ENCODE measurements around the gene MAGEF1.
A peak's percentile ranks its signal among the peaks of the same experiment; 100 is the strongest.

Gene MAGEF1, protein sequence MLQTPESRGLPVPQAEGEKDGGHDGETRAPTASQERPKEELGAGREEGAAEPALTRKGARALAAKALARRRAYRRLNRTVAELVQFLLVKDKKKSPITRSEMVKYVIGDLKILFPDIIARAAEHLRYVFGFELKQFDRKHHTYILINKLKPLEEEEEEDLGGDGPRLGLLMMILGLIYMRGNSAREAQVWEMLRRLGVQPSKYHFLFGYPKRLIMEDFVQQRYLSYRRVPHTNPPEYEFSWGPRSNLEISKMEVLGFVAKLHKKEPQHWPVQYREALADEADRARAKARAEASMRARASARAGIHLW

DNA sequence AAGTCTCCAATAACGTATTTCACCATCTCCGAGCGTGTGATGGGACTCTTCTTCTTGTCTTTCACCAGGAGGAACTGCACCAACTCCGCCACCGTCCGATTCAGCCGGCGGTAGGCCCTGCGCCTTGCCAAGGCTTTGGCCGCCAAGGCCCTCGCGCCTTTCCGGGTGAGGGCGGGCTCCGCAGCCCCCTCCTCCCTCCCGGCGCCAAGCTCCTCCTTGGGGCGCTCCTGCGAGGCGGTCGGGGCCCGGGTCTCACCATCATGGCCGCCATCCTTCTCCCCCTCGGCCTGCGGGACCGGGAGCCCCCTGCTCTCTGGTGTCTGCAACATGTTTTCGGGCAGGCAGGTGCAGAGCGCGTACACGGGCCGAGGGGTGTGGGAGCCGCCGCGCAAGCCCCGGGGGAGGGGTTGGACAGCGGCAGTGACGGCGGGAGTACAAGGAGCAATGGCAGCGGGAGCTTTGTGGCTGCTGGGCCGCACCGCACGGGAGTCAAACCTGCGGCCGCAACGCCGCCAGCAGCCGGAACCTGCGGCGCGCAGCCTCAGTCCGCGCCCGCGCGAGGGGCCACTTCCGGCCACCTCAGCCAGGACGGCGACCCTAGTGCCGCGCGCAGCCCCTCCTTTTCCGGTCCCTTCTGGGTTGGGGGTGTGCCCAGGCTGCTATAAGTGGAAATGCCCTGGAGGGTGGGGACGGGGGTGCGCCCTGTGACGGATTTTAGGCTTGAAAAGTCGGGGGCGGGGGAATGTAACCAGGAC lies at the start of gene MAGEF1:
Gene MAGEF1 (minus strand): TSS at position 572 of the 755 bp plus-strand sequence. CDS start 243 bp downstream, at position 329.
- peak; percentile 76 for DNase-seq (ENCODE audit: low spot score)

DNA sequence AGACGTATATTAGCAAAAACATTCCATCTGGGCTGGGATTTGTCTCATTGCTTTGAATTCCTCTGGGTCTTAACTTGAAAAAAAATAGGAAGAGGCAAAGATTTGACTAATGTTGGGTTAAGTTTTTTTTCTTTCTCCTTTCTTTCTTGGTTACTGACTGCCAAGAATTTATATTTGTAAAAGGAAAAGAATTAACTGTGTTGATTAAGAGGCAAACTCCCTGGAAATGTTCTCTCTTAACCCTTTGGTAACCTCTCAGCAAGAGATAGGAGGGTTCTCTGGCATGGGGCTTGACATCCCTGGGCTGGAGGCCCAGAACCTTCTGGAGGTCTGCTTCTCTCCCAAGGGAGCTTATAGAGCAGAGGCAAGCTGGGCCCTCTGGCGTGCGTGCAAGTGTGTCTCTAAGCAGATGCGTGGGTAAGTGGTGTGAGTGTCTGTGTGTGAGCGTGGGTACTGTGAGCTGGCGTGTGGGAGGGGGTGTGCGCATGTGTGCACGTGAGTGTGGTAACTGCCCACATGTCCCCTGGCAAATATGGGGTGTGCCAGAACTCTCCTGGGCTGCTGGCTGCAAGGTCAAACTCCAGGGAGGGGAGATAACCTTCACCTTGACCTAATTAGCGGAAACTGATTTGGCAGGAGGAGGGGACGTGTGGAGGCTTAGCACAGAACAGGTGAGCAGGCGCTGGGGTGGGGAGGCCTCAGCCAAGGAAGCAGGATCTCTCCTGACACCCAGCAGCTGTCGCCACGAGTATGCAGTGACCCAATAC lies 49.4 kb upstream of the MAGEF1 start:
- DNase-seq (ENCODE audit: low spot score): no peak

DNA sequence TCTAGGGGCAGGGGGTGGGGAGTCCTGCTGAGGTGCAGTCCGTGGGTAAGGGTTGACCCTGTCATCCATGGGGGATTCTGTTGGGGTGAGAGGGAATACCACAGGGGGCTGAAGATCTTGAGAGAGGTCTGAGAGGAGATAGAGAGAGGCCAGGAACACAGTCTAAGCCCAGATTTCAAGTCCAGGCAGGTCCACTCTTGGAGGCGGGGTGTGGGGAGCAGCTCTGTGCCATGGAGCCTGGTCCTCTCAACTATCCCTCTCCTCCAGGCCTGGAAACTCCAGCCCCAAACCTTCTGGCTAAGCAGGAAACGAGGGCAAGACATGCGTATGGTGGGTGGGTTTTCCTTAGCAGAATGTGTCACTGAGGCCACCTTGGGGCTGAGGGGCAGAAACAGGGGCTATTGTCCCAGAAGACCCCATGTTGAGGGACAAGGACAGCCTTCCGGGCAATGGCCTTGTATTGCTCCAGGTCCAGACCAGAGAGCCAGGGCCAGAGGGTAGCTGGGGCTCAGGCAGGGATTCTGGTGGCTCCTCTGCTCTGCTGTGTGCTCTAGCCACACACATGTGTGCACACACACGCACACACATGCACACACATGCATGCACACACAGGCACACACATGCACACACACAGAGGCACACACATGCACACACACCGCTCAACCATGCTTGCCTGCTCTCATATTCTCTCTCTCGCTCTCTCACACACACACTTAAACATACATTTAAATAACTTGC lies 48.6 kb upstream of the MAGEF1 start:
- DNase-seq (ENCODE audit: low spot score): no peak

DNA sequence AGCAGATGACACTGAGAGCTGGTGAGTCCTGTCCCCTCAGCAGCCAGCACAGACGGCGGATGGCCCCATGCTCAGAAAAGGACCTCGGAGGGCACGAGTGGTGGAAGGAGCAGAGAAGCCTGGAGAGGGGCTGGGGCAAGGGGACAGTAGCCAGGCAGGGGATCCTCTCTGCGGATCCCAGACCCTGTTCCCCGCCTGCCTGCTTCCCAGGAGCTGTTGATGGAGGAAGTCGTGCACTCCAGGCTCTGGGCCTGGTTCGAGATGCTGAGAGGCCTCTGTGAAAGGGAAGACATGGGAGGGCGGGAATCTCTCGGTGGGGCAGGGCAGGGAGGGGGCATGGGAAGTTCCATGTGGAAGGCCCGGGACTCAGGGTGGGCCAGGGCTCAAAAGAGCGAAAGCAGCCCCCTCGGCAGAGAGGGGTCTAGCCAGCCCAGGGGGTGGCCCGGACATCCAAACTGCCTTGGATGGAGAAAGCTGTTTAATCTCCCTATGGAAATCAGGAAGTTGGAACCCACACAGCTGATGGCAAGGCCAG lies 47.9 kb upstream of the MAGEF1 start:
- DNase-seq (ENCODE audit: low spot score): no peak

DNA sequence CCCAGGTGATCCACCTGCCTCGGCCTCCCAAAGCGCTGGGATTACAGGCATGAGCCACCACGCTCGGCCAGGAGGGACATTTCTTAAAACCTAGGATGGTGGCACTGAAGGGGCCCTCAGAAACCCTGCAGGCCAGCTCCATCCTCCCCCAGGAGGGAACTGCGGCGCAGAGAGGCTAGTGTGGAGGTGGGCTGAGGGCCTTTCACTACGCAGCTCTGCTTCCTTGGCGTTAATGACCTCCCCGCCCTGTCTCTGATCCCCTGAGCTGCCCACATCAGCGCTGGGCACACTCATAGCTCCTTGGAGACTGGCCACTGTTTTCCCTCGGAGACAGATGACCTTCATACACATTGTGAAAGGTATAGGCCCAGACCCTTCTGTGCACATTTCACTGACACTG lies 46.2 kb upstream of the MAGEF1 start:
- no peak for DNase-seq (ENCODE audit: low spot score)

DNA sequence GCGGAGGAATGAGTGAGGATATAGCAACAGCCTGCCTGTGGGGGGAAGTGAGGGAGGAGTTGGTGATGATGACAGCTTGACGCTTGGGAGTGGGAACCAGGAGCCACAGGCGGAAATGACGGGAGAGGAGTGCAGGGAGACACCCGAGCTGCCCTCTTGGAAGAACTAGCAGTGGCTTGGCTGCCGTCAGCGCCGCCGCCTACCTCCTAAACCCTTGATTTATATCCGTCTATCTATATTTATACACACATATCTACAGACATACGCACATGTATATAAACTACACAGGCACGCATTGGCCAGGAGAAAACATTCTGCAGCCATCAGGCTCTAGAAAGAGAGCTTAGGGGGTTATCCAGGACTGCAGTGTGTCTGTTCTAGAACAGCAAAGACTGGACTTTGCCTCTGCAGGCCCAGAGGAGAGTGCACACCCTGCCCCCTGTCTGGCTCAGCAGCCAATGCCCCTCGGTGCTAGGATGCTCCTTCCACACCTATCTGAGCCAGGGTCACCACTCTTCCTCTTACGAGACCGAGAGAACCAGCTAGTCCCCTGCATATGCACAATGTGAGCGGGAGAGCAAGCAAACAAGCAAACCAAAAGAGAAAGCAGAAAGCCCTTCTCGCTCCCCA lies 45.3 kb upstream of the MAGEF1 start:
- no peak for DNase-seq (ENCODE audit: low spot score)

DNA sequence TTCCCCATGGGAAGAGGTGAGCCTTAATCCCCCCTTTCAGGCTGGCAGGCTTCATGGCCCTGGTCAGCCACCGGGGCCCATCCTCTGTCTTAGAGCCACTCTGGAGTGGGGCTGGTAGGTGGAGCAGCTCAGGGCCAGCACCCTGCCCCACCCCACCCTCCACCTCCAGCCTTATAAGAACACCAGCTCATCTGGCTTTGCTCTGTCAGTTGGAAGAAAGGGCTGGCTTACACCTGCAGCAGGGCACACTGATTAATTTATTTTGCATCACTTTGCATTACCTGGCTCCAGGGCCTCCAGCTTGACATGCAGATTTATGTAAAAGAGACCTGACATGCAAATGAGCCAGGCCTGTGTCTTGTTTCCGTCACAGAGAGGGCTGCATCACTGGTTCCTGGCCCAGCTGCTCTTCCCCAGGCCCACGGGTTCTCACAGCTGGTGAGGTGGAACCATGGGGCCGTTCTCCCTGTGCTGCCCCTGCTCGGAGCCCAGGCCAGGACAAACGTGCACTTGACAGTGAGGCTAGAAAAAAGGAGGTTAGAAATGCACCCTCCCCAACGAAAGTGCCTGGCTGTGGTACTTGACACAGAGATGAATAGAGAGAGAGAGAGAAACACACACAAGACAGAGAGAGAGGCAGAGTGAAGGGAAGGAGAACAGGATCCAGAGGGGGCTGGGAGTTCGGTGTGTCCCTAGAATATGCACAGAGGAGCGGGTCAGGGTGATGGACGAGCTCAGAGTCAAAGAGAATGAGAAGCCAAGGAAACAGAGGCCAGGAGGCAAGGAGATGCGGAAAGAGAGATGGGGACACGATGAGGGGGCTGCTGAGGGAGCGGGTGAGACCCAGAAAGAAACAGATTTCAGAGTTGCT lies 44.5 kb upstream of the MAGEF1 start:
- DNase-seq (ENCODE audit: low spot score): no peak

DNA sequence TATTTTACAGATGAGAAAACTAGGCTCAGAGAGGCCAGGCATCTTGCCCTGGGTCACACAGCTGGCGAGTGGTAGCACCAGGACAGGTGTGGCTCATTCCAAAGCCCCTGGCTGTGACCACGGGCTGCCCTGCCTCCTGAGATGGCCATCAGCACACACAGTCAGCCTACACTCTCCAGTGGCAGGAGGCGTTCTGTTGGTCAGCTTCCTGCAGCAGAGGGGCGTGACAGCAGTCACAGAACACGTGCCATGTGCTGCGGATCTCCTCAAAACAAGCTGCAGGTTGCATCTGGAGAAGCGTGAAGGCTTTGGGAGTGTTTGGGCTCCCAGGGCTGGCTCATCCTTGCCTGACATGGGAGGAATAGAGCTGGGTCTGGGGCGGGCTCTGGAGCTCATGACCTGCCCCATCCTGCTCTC lies 43.5 kb upstream of the MAGEF1 start:
- DNase-seq (ENCODE audit: low spot score): no peak

DNA sequence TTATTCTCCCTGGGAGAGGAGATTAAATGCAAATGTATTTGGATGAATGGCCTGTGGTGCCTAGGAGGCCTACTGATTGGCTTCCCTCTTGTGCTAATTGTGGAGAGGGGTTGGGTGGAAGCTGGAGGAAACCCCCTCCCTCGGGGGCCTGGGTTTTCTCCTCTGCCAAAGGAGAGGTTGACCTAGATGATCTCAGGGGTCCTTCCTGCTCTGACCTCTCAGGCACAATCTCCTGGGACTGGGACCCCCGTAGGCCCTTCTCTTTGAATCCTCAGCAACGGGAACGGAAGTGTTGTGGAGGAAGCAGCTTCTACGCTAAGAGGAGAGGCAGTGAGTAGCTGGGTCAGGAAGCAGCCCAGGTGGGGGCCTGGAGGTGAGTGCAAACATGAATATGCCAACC lies 40.5 kb upstream of the MAGEF1 start:
- DNase-seq (ENCODE audit: low spot score): no peak

DNA sequence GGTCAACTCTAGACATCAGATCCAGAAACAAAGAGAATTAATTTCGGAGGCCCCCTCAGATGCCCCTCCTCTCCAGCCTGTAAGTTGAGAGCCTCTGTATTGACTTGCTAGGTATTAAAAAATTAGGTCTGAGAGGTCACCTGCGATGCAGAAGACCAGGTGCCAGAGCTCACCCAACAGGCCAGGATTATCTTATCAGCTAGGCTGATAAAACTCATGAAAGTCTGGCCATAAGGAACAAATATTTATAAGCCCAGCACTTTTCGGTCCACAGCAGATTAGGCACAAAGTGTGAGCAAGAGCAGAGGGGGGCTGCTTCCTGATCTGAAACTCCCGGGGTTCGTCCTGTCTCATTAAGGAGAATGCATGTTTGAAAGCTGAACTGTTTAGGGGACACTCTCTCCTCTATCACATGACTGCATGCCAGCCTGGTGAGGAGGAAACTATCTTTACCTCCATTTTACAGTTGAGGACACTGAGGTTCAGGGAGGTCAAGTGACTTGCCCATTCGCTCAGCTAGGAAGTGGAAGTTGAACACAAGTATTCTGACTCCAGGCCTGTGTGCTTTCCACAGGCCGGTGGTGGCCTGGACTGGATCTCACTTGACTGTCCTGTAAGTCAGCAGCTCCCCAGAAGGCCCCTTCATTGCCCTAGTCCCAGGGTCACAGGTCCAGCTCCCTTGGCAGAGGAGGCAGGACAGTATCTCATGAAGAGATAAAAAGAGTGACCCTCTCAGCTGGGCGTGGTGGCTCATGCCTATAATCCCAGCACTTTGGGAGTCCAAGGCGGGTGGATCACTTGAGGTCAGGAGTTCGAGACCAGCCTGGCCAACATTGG lies 39.6 kb upstream of the MAGEF1 start:
- DNase-seq (ENCODE audit: low spot score): no peak

DNA sequence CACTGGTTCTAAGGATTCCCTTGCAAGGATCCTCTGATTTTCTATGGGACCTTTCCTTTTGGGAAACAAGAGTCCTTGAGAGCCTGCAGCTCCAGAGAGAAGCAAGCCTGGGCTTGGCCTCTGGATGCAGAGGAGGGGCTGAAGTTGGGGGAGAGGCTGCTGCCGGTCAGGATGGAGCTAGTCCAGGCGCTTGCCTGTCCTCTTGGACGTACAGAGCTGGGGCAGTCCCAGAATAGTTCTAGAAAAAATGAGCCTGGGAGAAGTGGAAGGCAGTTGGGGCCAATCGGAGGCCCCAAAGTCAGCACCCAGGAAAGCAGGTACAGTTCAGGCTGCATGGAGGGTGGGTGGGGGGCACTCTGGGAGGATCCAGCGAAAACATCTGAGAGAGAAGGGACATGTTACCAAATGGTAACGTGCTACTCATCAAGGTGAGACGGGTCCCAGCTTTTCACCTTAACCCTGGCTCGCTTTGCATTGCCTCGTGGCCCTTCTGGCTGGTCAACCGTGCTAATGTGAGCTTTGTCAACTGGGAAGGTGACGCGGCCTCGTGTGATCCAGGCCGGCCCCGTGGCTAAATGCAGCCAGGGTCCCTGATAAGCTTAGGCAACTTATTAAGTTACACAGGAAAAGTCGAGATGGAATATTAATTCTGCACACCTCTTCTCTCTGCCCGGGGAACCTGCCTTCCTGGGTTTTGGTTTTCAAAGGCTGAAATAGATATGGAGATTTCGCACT lies 38.7 kb upstream of the MAGEF1 start:
- DNase-seq (ENCODE audit: low spot score): no peak

DNA sequence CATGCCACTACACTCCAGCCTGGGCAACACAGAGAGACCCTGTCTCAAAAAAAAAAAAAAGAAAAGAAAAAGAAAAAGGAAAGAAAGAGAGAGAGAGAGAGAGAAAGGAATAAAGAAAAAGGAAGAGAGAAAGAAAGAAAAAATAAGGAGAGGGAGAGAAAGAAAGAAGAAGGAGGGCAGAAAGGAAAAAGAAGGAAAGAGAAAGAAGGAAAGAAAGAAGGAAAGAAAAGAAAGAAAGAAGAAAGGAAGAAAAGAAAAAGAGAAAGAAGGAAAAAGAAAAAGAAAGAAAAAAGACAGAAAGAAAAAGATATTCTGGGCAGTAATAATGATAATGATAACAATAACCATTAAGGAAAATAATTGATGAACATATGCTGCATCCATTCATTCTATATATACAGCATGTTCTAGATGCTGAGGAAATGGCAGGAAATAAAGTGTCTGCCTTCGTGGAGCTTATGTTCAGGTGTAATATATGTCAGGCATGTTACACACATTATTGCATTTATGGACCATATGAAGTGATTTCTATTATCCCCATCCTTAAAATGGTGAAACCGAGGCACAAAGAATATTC lies 37.4 kb upstream of the MAGEF1 start:
- DNase-seq (ENCODE audit: low spot score): no peak

DNA sequence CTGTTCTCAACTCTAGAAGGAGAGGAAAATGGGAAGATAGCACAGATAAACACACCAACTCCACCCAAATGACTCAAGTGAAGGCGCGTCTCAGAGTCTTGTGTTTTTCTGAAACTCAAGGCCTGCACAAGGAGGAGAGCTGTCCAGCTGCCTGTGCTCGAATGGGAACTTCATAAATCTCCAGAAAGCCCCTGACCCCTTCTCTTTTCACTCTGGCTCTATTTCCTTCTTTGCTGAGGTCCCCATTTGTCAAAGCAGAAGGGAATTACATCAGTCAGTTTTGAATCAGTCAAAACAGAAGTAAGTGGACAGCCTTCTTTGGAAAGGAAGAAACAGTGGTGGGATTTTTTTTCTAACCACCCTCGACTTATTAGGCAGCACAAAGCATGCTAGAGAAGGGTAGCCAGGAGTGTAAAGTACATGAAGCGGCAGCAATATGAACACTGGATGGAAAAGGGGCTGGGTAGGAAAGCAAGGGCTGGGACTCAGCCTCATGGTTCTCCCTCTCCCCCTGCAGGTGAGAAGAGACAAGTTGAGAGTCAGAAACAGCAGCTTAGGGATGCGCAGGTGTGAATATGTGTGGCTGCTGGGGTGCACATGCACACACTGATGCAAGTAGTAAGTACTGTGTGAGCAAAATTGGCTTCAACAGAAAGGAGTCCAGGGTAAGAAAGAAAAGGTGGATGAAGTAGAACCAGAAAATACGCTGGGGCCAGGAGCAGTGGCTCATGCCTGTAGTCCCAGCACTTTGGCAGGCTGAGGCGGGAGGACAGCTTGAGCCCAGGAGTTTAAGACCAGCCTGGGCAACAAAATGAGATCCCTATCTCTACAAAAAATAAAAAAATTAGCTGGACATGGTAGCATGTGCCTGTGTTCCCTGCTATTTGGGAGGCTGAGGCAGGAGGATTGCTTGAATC lies 36.6 kb upstream of the MAGEF1 start:
- no peak for DNase-seq (ENCODE audit: low spot score)

DNA sequence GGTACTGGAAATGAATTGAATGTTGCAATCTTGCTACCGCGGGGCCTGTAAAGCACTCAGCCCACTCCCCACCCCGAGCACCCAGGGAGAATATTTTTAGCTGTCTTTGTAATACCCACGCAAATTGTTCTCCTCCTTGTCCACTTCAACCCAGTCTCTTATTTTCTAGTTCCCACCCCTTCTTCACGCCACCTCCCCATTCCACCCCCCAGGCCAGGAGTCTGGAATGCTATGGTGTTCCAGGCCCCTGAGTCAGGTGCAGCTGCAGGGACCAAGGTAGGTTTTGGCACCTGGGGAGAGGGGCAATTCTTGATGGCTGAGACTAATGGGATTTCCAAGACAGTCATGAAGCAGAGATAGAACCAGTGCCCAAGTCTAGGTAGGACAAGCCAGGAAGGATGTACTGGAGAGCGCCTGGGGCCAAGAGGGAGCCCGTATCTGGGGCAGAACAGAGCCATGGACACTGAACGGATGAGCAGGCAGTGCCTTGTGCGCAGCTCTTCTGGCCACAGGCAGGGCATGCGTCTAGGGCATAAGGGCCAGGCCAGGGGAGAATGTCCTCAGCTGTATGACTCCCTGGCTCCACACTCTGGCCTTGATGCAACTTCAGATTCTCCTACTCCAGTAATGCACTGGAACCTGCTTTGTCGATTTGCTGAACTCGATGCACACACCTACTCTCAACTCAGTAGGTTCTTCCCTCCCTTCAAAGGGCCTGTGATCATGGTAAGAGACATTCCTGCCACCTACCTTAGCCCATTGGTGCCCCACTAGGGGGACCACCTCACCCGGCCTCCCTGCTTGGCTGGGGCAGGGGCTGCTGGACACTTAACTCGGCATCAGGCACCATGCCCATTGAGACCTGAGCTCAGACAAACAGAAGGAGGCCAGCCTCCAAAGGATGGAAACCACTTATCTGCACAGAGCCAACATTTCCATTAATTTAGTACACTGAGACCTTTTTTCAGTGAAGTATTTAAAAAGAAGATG lies 34.6 kb upstream of the MAGEF1 start:
- DNase-seq (ENCODE audit: low spot score): no peak

DNA sequence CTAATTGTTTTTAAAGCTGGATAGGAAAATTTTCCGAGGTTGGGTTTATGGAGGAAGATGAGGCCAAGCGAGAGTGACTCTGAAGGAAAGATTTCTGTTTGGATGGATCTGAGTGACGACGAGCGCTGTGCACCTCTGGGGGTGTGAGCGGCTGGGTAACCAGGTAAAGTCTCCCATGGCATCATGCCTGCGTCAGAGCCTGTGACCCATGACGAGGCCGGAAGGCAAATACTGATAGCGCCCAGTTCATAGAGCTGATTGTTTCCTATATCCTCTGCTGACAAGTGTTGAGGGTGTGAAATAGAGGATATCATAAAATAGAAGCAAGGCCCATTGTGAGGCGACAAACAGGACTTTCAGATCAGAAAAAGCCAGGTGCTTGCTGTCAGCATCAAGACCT lies 33.7 kb upstream of the MAGEF1 start:
- DNase-seq (ENCODE audit: low spot score): no peak

DNA sequence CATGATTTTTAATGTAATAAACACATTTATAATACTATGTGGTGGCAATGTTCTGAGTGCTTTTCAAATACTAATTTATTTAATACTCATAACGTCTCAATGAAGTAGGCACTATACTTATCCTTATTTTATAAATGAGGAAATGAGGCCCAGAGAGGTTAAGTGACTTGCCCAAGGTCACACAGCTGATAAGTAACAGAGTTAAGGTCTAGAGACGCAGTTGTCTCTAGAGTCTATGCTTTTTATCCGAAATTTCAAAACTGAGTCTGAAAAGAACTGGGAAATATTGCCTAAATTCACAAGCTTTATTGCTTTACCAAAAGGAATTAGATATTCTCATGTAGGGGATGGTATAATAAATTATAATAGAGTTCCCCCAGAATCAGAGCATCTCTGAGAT lies 31.4 kb upstream of the MAGEF1 start:
- no peak for DNase-seq (ENCODE audit: low spot score)

Data from CD4-positive, alpha-beta T cell treated with Interleukin-6 at 100 ng/mL for 8 hours (primary cell).